Panc1 (cell line): ENCODE results near the gene ATP1B4. TPM values are rescaled to one million over a fixed set of nuclear protein-coding genes. Genes with fewer than 3 reads are reported as not detected.

Experiments used
- ATAC-seq: fragments of 200-7000 bp; cut with Tn5 transposase; 2 replicates; pipeline ENCODE4 v1.9.1; 2020; ENCODE audit warnings: mild to moderate bottlenecking, moderate library complexity
- BruUV-seq: library from RNA; stranded (reverse); fragments of 400-500 nt; replicated peaks from 2 replicates; lab custom pipeline; 2021; lab: Mats Ljungman, UMichigan
- CTCF ChIA-PET: fragments of 300-600 bp; sonication (Branson Sonifier 250); formaldehyde crosslinking; loops from one replicate; lab custom pipeline; 2022; ENCODE audit warnings: antibody characterized with exemption; lab: Charles Lee
- POLR2A ChIA-PET: fragments of 300-600 bp; sonication (Branson Sonifier 250); formaldehyde crosslinking; loops from one replicate; lab custom pipeline; 2022; ENCODE audit warnings: antibody characterized with exemption; lab: Charles Lee
- DNase-seq: peaks from one replicate; pipeline ENCODE4 v3.0.0-alpha.2; 2010; ENCODE audit warnings: low read depth, low spot score
- H3K27ac ChIP-seq: 2 replicates; pipeline ENCODE4 v1.5.1; 2011; ENCODE audit warnings: mild to moderate bottlenecking, low read length, inconsistent platforms
- H3K27me3 ChIP-seq: fragments of 200-500 bp; sonication (Bioruptor generic); 2 replicates; pipeline ENCODE4 v1.6.0; 2014; ENCODE audit warnings: low read length, inconsistent platforms; ENCODE audit not compliant: control insufficient read depth, insufficient read depth
- H3K36me3 ChIP-seq: fragments of 200-500 bp; sonication (Bioruptor generic); 2 replicates; pipeline ENCODE4 v1.5.1; 2014; ENCODE audit warnings: inconsistent platforms, mild to moderate bottlenecking, low read length, moderate library complexity; ENCODE audit not compliant: control insufficient read depth, insufficient read depth
- H3K4me1 ChIP-seq: 2 replicates; pipeline ENCODE4 v1.5.1; 2011; ENCODE audit warnings: inconsistent platforms, mild to moderate bottlenecking, low read length, moderate library complexity; ENCODE audit not compliant: control insufficient read depth, insufficient read depth
- H3K4me3 ChIP-seq, 2 experiments: 2 replicates each; pipeline ENCODE4 v1.5.1; 2011 to 2012; ENCODE audit warnings: low read depth in 2 of 2, low read length in 2 of 2, mild to moderate bottlenecking in 2 of 2, inconsistent platforms in 1 of 2, moderate library complexity in 1 of 2
- H3K9me3 ChIP-seq: fragments of 200-500 bp; sonication (Bioruptor generic); 2 replicates; pipeline ENCODE4 v1.5.1; 2014; ENCODE audit warnings: low read depth, mild to moderate bottlenecking, inconsistent platforms, low read length, moderate library complexity; ENCODE audit not compliant: control insufficient read depth, insufficient read depth
- CTCF ChIP-seq: fragments of 450-650 bp; IDR thresholded peaks from 2 replicates; pipeline ENCODE4 v1.5.1; 2017; ENCODE audit warnings: mild to moderate bottlenecking
- POLR2AphosphoS5 ChIP-seq: IDR thresholded peaks from 2 replicates; pipeline ENCODE4 v1.6.1; 2012; ENCODE audit warnings: mild to moderate bottlenecking, low read depth, low read length, moderate library complexity
- REST ChIP-seq, 2 experiments: IDR thresholded peaks; 2 replicates each; pipeline ENCODE4 v1.6.1; 2011 to 2012; ENCODE audit warnings: low read depth in 2 of 2, control low read depth in 1 of 2, low read length in 1 of 2, mild to moderate bottlenecking in 1 of 2, moderate library complexity in 1 of 2; ENCODE audit not compliant: insufficient read depth in 1 of 2
- SIN3A ChIP-seq: IDR thresholded peaks from 2 replicates; pipeline ENCODE4 v1.6.1; 2012; ENCODE audit warnings: low read depth, mild to moderate bottlenecking, low read length, moderate library complexity, borderline replicate concordance; ENCODE audit not compliant: insufficient read depth
- TCF7L2 ChIP-seq: IDR thresholded peaks from 2 replicates; pipeline ENCODE4 v1.6.1; 2011; ENCODE audit warnings: mild to moderate bottlenecking, low read depth, low read length, inconsistent platforms
- in situ Hi-C: cut with HindIII; loops from 2 replicates; pipeline ENCODE4 v1.10.0; 2016; ENCODE audit warnings: low sequenced_read_pairs, low pct_unique_long_range_greater_than_20kb
- intact Hi-C: fragments of 100-400 bp; cut with micrococcal nuclease; formaldehyde crosslinking; loops from one replicate; pipeline ENCODE4 v1.10.0; 2022; ENCODE audit not compliant: unreplicated experiment
- total RNA-seq: library from RNA; stranded (reverse); gene quantifications from one replicate; pipeline ENCODE4 v1.2.1, GENCODE V29; 2021; ENCODE audit not compliant: unreplicated experiment

The ATP1B4 gene
- total RNA-seq, 1 experiment from 2014 or later, result not detected

- POLR2A ChIA-PET, result no interaction called here
- intact Hi-C loops (no loop called here), in situ Hi-C loops (no loop called here)
- H3K4me3 ChIP-seq, result no peak overlapping the region
- ATAC-seq (no peak), DNase-seq (no peak)
- no TSS peak for BruUV-seq
- TF ChIP-seq TCF7L2 (no peak), CTCF (no peak)
- H3K27me3 ChIP-seq, result peaks cover 12% of the 10 kb centered on the region
- CTCF ChIA-PET, result no interaction called here
- H3K9me3 ChIP-seq, result no peaks in the 10 kb centered on the region
- H3K27ac ChIP-seq, result no peak overlapping the region
- no peaks in the 10 kb centered on the region for H3K36me3 ChIP-seq
- no peaks in the 10 kb centered on the region for H3K4me1 ChIP-seq
Observed at GRCh38 chrX:120321520-120322281, 40.2 kb upstream of the ATP1B4 start.

DNA sequence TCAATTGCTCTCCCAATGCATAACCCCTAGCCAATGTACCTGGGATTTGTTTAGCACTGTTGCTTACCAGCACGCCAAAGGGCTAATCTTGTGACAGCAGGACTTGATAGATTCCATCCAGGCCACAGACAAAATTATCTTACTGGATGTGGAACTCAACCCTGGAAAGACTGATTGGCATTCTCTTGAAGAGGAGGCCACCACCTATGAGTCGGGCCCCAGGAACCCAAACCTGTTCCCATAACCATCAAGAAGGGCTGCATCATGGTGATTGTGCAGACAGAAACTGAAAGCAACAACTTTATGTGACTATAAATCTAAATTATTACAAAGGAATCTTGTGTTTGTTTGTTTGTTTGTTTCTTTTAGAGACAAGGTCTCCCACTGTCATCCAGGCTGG lies 30.8 kb upstream of the ATP1B4 start:
- no peaks in the 10 kb centered on the region for H3K4me1 ChIP-seq
- intact Hi-C loops (no loop called here), in situ Hi-C loops (no loop called here)
- no peaks in the 10 kb centered on the region for H3K9me3 ChIP-seq
- no peak overlapping the region for H3K4me3 ChIP-seq
- H3K36me3 ChIP-seq, result no peaks in the 10 kb centered on the region
- no peaks in the 10 kb centered on the region for H3K27me3 ChIP-seq
- no TSS peak for BruUV-seq
- CTCF ChIA-PET, result interaction anchor here (0.6 kb wide), 1 partner anchor 22 kb away, joined by 4 read pairs; no protein-coding TSS in a partner anchor
- ATAC-seq (no peak), DNase-seq (no peak)
- POLR2A ChIA-PET, result no interaction called here
- no peak overlapping the region for H3K27ac ChIP-seq
- TF ChIP-seq SIN3A, result no peak
- TF ChIP-seq REST (IDR thresholded peaks at IDR 0.05; ENCODE audit: insufficient read depth in 1 of 2, low read depth in 2 of 2, low read length in 1 of 2), result no peak
- no peak for TF ChIP-seq TCF7L2
- TF ChIP-seq POLR2AphosphoS5, result no peak
- TF ChIP-seq CTCF, result no peak
